ENCODE results near the gene HNRNPUL1.

DNA sequence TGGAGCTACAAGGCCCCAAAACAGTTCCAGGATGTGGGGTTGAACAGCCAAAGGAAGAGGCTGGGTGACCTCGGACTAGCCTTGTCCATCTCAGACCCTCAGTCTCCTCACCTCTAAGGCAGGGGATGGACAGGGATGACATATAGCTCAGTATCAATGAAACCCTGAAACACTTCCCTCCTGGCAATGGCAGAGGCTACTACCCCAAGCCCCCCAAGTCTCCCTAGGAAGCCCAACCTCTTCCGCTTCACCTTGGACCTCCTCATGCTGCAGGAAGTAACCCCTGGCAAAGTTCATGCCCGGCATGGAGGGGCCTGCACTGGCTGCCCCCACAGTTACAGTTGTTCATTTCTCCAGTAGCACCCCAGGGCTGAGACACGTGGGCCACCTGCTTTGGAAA, 56.4 kb downstream of the HNRNPUL1 start:
- no peak for TF ChIP-seq EZH2 (IDR thresholded peaks at IDR 0.05; ENCODE audit: borderline replicate concordance, control insufficient read depth, low read depth, low read length)
- no peak for TF ChIP-seq CTCF (IDR thresholded peaks at IDR 0.05 in 2 of 3, conservative IDR thresholded peaks at IDR 0.05 in 1 of 3; ENCODE audit: control insufficient read depth in 2 of 3, extremely low read depth in 1 of 3, insufficient read depth in 1 of 3, low read depth in 3 of 3, low read length in 3 of 3)
- no peak for TF ChIP-seq RFX5 (IDR thresholded peaks at IDR 0.05; ENCODE audit: low read depth, low read length)
- TF ChIP-seq KDM1A (IDR thresholded peaks at IDR 0.05; ENCODE audit: borderline replicate concordance), result no peak
- TF ChIP-seq POLR2A (IDR thresholded peaks at IDR 0.05; ENCODE audit: low read depth, low read length), result no peak
